Measurements from ENCODE around the gene FOXF1.

The FOXF1 gene

GRCh38 chr16:86504315-86505184 is 5.8 kb upstream of the FOXF1 start:
- H3K36me3 ChIP-seq, result no peaks in the 10 kb centered on the region
- H3K4me1 ChIP-seq, result no peaks in the 10 kb centered on the region
- no peaks in the 10 kb centered on the region for H3K9me3 ChIP-seq
- TF ChIP-seq CTCF (IDR thresholded peaks at IDR 0.05; ENCODE audit: low read depth, low read length), result no peak
- no peak overlapping the region for H3K4me3 ChIP-seq (ENCODE audit: low read depth, low read length)
- H3K27me3 ChIP-seq, result peaks cover 100% of the 10 kb centered on the region
- no peak for DNase-seq

GRCh38 chr16:86505185-86505898 is 5.0 kb upstream of the FOXF1 start:
- TF ChIP-seq CTCF (IDR thresholded peaks at IDR 0.05; ENCODE audit: low read depth, low read length), result no peak
- no peaks in the 10 kb centered on the region for H3K9me3 ChIP-seq
- H3K4me1 ChIP-seq, result no peaks in the 10 kb centered on the region
- no peak overlapping the region for H3K4me3 ChIP-seq (ENCODE audit: low read depth, low read length)
- peaks cover 100% of the 10 kb centered on the region for H3K27me3 ChIP-seq
- no peak for DNase-seq
- no peaks in the 10 kb centered on the region for H3K36me3 ChIP-seq

- Histone ChIP-seq H3K27me3 (peaks cover 100% of the 10 kb centered on the region), H3K4me3 (ENCODE audit: low read depth, low read length) (no peak overlapping the region), H3K36me3 (no peaks in the 10 kb centered on the region), H3K4me1 (no peaks in the 10 kb centered on the region), H3K9me3 (no peaks in the 10 kb centered on the region)
- no peak for TF ChIP-seq CTCF (IDR thresholded peaks at IDR 0.05; ENCODE audit: low read depth, low read length)
- DNase-seq, result no peak
These were observed 4.1 kb upstream of the FOXF1 start for GRCh38 chr16:86505899-86506864.

- Histone ChIP-seq H3K9me3 (no peaks in the 10 kb centered on the region), H3K4me3 (ENCODE audit: low read depth, low read length) (no peak overlapping the region), H3K36me3 (no peaks in the 10 kb centered on the region), H3K4me1 (no peaks in the 10 kb centered on the region), H3K27me3 (peaks cover 100% of the 10 kb centered on the region)
- TF ChIP-seq CTCF (IDR thresholded peaks at IDR 0.05; ENCODE audit: low read depth, low read length), result no peak
- DNase-seq, result no peak
These were observed 2.9 kb upstream of the FOXF1 start for GRCh38 chr16:86507173-86508027.
